Nephron (organoid): ENCODE measurements around the gene DOCK6.

ENCODE experiments used
- H3K27ac Mint-ChIP-seq, 3 experiments: 2 replicates each; pipeline ENCODE4 v1.8.0; 2020; ENCODE audit warnings: mixed read lengths in 3 of 3, mild to moderate bottlenecking in 2 of 3, moderate library complexity in 1 of 3
- H3K27me3 Mint-ChIP-seq: 2 replicates; pipeline ENCODE4 v1.8.0; 2021; ENCODE audit warnings: low read depth, mild to moderate bottlenecking, moderate library complexity, mixed read lengths
- H3K36me3 Mint-ChIP-seq: 2 replicates; pipeline ENCODE4 v1.8.0; 2020; ENCODE audit warnings: low read depth, mixed read lengths
- H3K4me1 Mint-ChIP-seq: 2 replicates; pipeline ENCODE4 v1.8.0; 2020; ENCODE audit warnings: mixed read lengths
- H3K4me3 Mint-ChIP-seq, 3 experiments: 2 replicates each; pipeline ENCODE4 v1.8.0; 2020; ENCODE audit warnings: mild to moderate bottlenecking in 3 of 3, mixed read lengths in 3 of 3, moderate library complexity in 2 of 3
- H3K9me3 Mint-ChIP-seq: 2 replicates; pipeline ENCODE4 v1.8.0; 2020; ENCODE audit warnings: mixed read lengths
- TF ChIP-seq, protein P1 (sequence below), 3 experiments: fragments of 200-600 bp; sonication (generic); IDR thresholded peaks; one replicate each; pipeline ENCODE4 v1.5.0; 2021; ENCODE audit warnings: antibody characterized with exemption in 3 of 3; ENCODE audit not compliant: unreplicated experiment in 3 of 3

The DOCK6 gene

GRCh38 chr19:11200015-11200574, 62.2 kb downstream of the DOCK6 start:
- Mint-ChIP-seq H3K4me3 (no peak overlapping the region), H3K4me1 (peaks cover 15% of the 10 kb centered on the region), H3K9me3 (no peaks in the 10 kb centered on the region), H3K36me3 (peaks cover 12% of the 10 kb centered on the region), H3K27ac (no peak overlapping the region), H3K27me3 (no peaks in the 10 kb centered on the region)
- TF ChIP-seq, protein P1, sequence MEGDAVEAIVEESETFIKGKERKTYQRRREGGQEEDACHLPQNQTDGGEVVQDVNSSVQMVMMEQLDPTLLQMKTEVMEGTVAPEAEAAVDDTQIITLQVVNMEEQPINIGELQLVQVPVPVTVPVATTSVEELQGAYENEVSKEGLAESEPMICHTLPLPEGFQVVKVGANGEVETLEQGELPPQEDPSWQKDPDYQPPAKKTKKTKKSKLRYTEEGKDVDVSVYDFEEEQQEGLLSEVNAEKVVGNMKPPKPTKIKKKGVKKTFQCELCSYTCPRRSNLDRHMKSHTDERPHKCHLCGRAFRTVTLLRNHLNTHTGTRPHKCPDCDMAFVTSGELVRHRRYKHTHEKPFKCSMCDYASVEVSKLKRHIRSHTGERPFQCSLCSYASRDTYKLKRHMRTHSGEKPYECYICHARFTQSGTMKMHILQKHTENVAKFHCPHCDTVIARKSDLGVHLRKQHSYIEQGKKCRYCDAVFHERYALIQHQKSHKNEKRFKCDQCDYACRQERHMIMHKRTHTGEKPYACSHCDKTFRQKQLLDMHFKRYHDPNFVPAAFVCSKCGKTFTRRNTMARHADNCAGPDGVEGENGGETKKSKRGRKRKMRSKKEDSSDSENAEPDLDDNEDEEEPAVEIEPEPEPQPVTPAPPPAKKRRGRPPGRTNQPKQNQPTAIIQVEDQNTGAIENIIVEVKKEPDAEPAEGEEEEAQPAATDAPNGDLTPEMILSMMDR (IDR thresholded peaks at IDR 0.05; ENCODE audit: unreplicated experiment in 3 of 3): no peak

- Mint-ChIP-seq H3K36me3 (peaks cover 12% of the 10 kb centered on the region), H3K9me3 (no peaks in the 10 kb centered on the region), H3K4me1 (peaks cover 15% of the 10 kb centered on the region), H3K27me3 (no peaks in the 10 kb centered on the region), H3K4me3 (peak overlapping the region; percentile 55 to 71 (median 59)), H3K27ac (peak overlapping the region in 1 of 3 experiments; percentile 39)
- TF ChIP-seq, protein P1 (IDR thresholded peaks at IDR 0.05; ENCODE audit: unreplicated experiment in 3 of 3): no peak
These were observed 62.8 kb downstream of the DOCK6 start for GRCh38 chr19:11199517-11199916.

- peak overlapping the region in 1 of 3 experiments; percentile 57 for H3K27ac Mint-ChIP-seq
- peak overlapping the region; percentile 64 to 92 (median 89) for H3K4me3 Mint-ChIP-seq
- H3K36me3 Mint-ChIP-seq: peaks cover 16% of the 10 kb centered on the region
- H3K27me3 Mint-ChIP-seq: no peaks in the 10 kb centered on the region
- no peaks in the 10 kb centered on the region for H3K9me3 Mint-ChIP-seq
- TF ChIP-seq, protein P1 (IDR thresholded peaks at IDR 0.05; ENCODE audit: unreplicated experiment in 3 of 3): no peak
- peaks cover 15% of the 10 kb centered on the region for H3K4me1 Mint-ChIP-seq
These were observed 63.4 kb downstream of the DOCK6 start for GRCh38 chr19:11198769-11199424.

- TF ChIP-seq, protein P1 (IDR thresholded peaks at IDR 0.05; ENCODE audit: unreplicated experiment in 3 of 3): no peak
- Mint-ChIP-seq H3K27me3 (no peaks in the 10 kb centered on the region), H3K4me1 (peaks cover 9% of the 10 kb centered on the region), H3K27ac (peak overlapping the region; percentile 64 to 93 (median 85)), H3K36me3 (peaks cover 16% of the 10 kb centered on the region), H3K4me3 (peak overlapping the region; percentile 80 to 92 (median 89)), H3K9me3 (no peaks in the 10 kb centered on the region)
These were observed 64.2 kb downstream of the DOCK6 start for GRCh38 chr19:11198175-11198534.

- TF ChIP-seq, protein P1 (IDR thresholded peaks at IDR 0.05; ENCODE audit: unreplicated experiment in 3 of 3): peak in 1 of 3 experiments; percentile 20
- Mint-ChIP-seq H3K27ac (peak within 1 kb of the TSS; percentile 64 to 93 (median 85)), H3K4me1 (peaks cover 6% of the 10 kb centered on the region), H3K36me3 (peaks cover 18% of the 10 kb centered on the region), H3K4me3 (peak within 1 kb of the TSS; percentile 90 to 94 (median 93)), H3K27me3 (no peaks in the 10 kb centered on the region), H3K9me3 (no peaks in the 10 kb centered on the region)
These were observed 64.8 kb downstream of the DOCK6 start, which contains the start of gene KANK2 for GRCh38 chr19:11197291-11198174. Gene KANK2, minus strand, starts transcription at chr19:11197545. Its CDS starts 3,034 bp downstream, at chr19:11194511.
